K562 (cell line): ENCODE measurements around the gene AGPAT3. TPM values are rescaled to one million over a fixed set of nuclear protein-coding genes. Genes with fewer than 3 reads are reported as not detected.

ENCODE experiments used
- ARID1B ChIP-seq: fragments of 450-650 bp; IDR thresholded peaks from 2 replicates; pipeline ENCODE4 v1.6.1; 2016; ENCODE audit warnings: antibody characterized with exemption, mild to moderate bottlenecking, inconsistent platforms
- BRCA1 ChIP-seq, 2 experiments: fragments of 450-650 bp in 1 of 2; sonication (generic) in 1 of 2; formaldehyde crosslinking in 1 of 2; IDR thresholded peaks; 2 replicates each; pipeline versions ENCODE4 v1.5.0 to v1.6.1; 2017 to 2020; ENCODE audit warnings: mild to moderate bottlenecking in 1 of 2, missing genetic modification reagents in 1 of 2
- CBFA2T2 ChIP-seq: fragments of 450-650 bp; conservative IDR thresholded peaks from 2 replicates; pipeline ENCODE4 v1.6.1; 2017; ENCODE audit warnings: mild to moderate bottlenecking
- CBX1 ChIP-seq: sonication (generic); IDR thresholded peaks from 2 replicates; pipeline ENCODE4 v1.6.1; 2016; ENCODE audit warnings: antibody characterized with exemption, low read depth, mild to moderate bottlenecking
- CBX8 ChIP-seq: fragments of 200-600 bp; sonication (generic); IDR thresholded peaks from 2 replicates; pipeline ENCODE4 v1.6.1; 2012; ENCODE audit warnings: borderline replicate concordance, mixed run types, low read depth, mild to moderate bottlenecking, moderate library complexity, mixed read lengths, low read length, control low read depth, inconsistent platforms; ENCODE audit not compliant: poor library complexity, severe bottlenecking; ENCODE audit errors: extremely low read depth
- CREB3 ChIP-seq: fragments of 450-650 bp; conservative IDR thresholded peaks from 2 replicates; pipeline ENCODE4 v1.6.1; 2016; ENCODE audit warnings: missing genetic modification characterization, low read depth, mild to moderate bottlenecking, missing compliant biosample characterization, moderate library complexity
- CTCF ChIP-seq, 3 experiments: IDR thresholded peaks in 2 of 3; conservative IDR thresholded peaks in 1 of 3; 2 replicates each; pipeline ENCODE4 v1.5.1; 2011 to 2012; ENCODE audit warnings: low read length in 3 of 3, mild to moderate bottlenecking in 3 of 3, control low read depth in 2 of 3, improper control_type of control experiment in 1 of 3, inconsistent platforms in 1 of 3, low read depth in 1 of 3, mixed read lengths in 1 of 3, moderate library complexity in 1 of 3; ENCODE audit not compliant: insufficient read depth in 2 of 3
- ELF2 ChIP-seq: fragments of 250-450 bp; sonication (Bioruptor Pico); IDR thresholded peaks from 2 replicates; pipeline ENCODE4 v1.5.0; 2021; ENCODE audit warnings: mild to moderate bottlenecking
- ELK1 ChIP-seq: sonication (generic); formaldehyde crosslinking; IDR thresholded peaks from 2 replicates; pipeline ENCODE4 v1.8.1; 2022; ENCODE audit warnings: missing genetic modification reagents
- FOXK2 ChIP-seq, 2 experiments: fragments of 450-650 bp; IDR thresholded peaks in 1 of 2; conservative IDR thresholded peaks in 1 of 2; 2 replicates each; pipeline ENCODE4 v1.6.1; 2016; ENCODE audit warnings: low read depth in 2 of 2, mild to moderate bottlenecking in 1 of 2
- HDAC1 ChIP-seq, 2 experiments: fragments of 450-650 bp; IDR thresholded peaks; 2 replicates each; pipeline ENCODE4 v1.6.1; 2016 to 2017; ENCODE audit warnings: inconsistent platforms in 1 of 2, mild to moderate bottlenecking in 1 of 2, moderate library complexity in 1 of 2
- HINFP ChIP-seq: fragments of 450-650 bp; conservative IDR thresholded peaks from 2 replicates; pipeline ENCODE4 v1.6.1; 2016; ENCODE audit warnings: missing genetic modification characterization, low read depth, mild to moderate bottlenecking, control low read depth, missing compliant biosample characterization
- JUN ChIP-seq, 2 experiments: sonication (generic) in 1 of 2; formaldehyde crosslinking in 1 of 2; IDR thresholded peaks; 2 replicates each; pipeline versions ENCODE4 v1.6.1 to v1.8.0; 2012 to 2022; ENCODE audit warnings: borderline replicate concordance in 2 of 2, mild to moderate bottlenecking in 2 of 2, improper control_type of control experiment in 1 of 2, low read depth in 1 of 2, low read length in 1 of 2, missing genetic modification reagents in 1 of 2
- MEIS2 ChIP-seq: fragments of 450-650 bp; IDR thresholded peaks from 2 replicates; pipeline ENCODE4 v1.6.1; 2014; ENCODE audit warnings: mild to moderate bottlenecking; ENCODE audit not compliant: partially characterized antibody
- MYC ChIP-seq, 2 experiments: fragments of 250-450 bp in 1 of 2; sonication (Bioruptor Pico) in 1 of 2; IDR thresholded peaks; 2 replicates each; pipeline versions ENCODE4 v1.5.1 to v1.6.1; 2012 to 2021; ENCODE audit warnings: low read depth in 2 of 2, borderline replicate concordance in 1 of 2, improper control_type of control experiment in 1 of 2, low read length in 1 of 2, mild to moderate bottlenecking in 1 of 2, moderate library complexity in 1 of 2
- RCOR1 ChIP-seq, 2 experiments: IDR thresholded peaks; 2 replicates each; pipeline ENCODE4 v1.6.1; 2012; ENCODE audit warnings: low read depth in 2 of 2, low read length in 2 of 2, borderline replicate concordance in 1 of 2, improper control_type of control experiment in 1 of 2
- SRSF1 ChIP-seq: fragments of 200-400 bp; formaldehyde crosslinking; IDR thresholded peaks from 2 replicates; pipeline ENCODE4 v1.6.1; 2017; ENCODE audit warnings: mild to moderate bottlenecking, low read depth, low read length, moderate library complexity
- XRCC4 ChIP-seq: IDR thresholded peaks from one replicate; pipeline ENCODE4 v1.6.1; 2011; ENCODE audit not compliant: insufficient read depth, insufficient read length; ENCODE audit errors: extremely low read depth
- ZEB2 ChIP-seq: fragments of 450-650 bp; IDR thresholded peaks from 2 replicates; pipeline ENCODE4 v1.6.1; 2016
- ZNF12 ChIP-seq: sonication (generic); formaldehyde crosslinking; IDR thresholded peaks from 2 replicates; pipeline ENCODE4 v1.4.0; 2020; ENCODE audit warnings: mild to moderate bottlenecking, missing genetic modification reagents
- ZNF217 ChIP-seq: sonication (generic); formaldehyde crosslinking; IDR thresholded peaks from 2 replicates; pipeline ENCODE4 v1.8.0; 2022; ENCODE audit warnings: mild to moderate bottlenecking, missing genetic modification reagents
- polyA plus RNA-seq, 8 experiments: library from polyadenylated mRNA; depleted of rRNA in 4 of 8; stranded (reverse) in 5 of 8; unstranded in 3 of 8; fragments of >200 nt; fragmentation: Nextera tagmentation in 2 of 8; fragmentation: Illumina TruSeq in 1 of 8; extraction: Ambion mirVana in 2 of 8; extraction: Trizol in 1 of 8; gene quantifications; 2 replicates each; pipeline versions ENCODE4 v1.2.1 to v1.2.3, GENCODE V29; 2011 to 2014; ENCODE audit warnings: inconsistent platforms in 1 of 8, missing spikeins in 1 of 8
- total RNA-seq, 7 experiments: library from RNA; depleted of rRNA in 6 of 7; stranded (reverse); fragments of >200 nt in 6 of 7; fragmentation: Illumina TruSeq in 2 of 7; extraction: Trizol in 2 of 7; gene quantifications; 2 replicates each; pipeline versions ENCODE4 v1.2.1 to v1.2.3, GENCODE V29; 2011 to 2021; ENCODE audit warnings: low replicate concordance in 1 of 7

Gene AGPAT3
- total and polyA plus RNA-seq, 9 of the 15 experiments (the other 6 are each of a cell fraction or from before 2014, with no cell fraction given): 1.5 to 88.4 (median 35.7) TPM

GRCh38 chr21:43948740-43949498 is 83.9 kb downstream of the AGPAT3 start (continued):
- TF ChIP-seq CTCF (IDR thresholded peaks at IDR 0.05 in 2 of 3, conservative IDR thresholded peaks at IDR 0.05 in 1 of 3; ENCODE audit: insufficient read depth in 2 of 3, low read depth in 1 of 3, low read length in 3 of 3) (no peak), CBX1 (no peak), JUN (IDR thresholded peaks at IDR 0.05; ENCODE audit: borderline replicate concordance, low read depth, low read length) (no peak), JUN (CRISPR knock-in tag; IDR thresholded peaks at IDR 0.05; ENCODE audit: borderline replicate concordance) (no peak), ELK1 (CRISPR knock-in tag) (no peak), ZNF12 (CRISPR knock-in tag) (no peak), ARID1B (peak; percentile 66), CBFA2T2 (peak; percentile 81), SRSF1 (no peak), ZEB2 (no peak), HDAC1 (IDR thresholded peaks at IDR 0.05) (no peak), RCOR1 (IDR thresholded peaks at IDR 0.05; ENCODE audit: borderline replicate concordance in 1 of 2, low read depth in 2 of 2, low read length in 2 of 2) (no peak), XRCC4 (no peak), MEIS2 (peak; percentile 13), CREB3 (no peak), ZNF217 (CRISPR knock-in tag) (no peak), MYC (IDR thresholded peaks at IDR 0.05; ENCODE audit: low read depth, low read length) (no peak), MYC (CRISPR knock-in tag; IDR thresholded peaks at IDR 0.05; ENCODE audit: borderline replicate concordance, low read depth) (no peak), BRCA1 (IDR thresholded peaks at IDR 0.05) (no peak), BRCA1 (CRISPR knock-in tag; IDR thresholded peaks at IDR 0.05) (no peak), FOXK2 (conservative IDR thresholded peaks at IDR 0.05 in 1 of 2, IDR thresholded peaks at IDR 0.05 in 1 of 2; ENCODE audit: low read depth in 2 of 2) (no peak; a peak in 1 of 4 replicates), HINFP (tag) (no peak), ELF2 (CRISPR knock-in tag) (no peak), CBX8 (no peak)
